MM.1S (cell line): ENCODE results near the gene MAGEF1.

Experiments
- EZH2 ChIP-seq: fragments of 300-600 bp; sonication (generic); optimal IDR thresholded peaks from 2 replicates; pipeline ENCODE3; 2017; ENCODE audit warnings: low read depth, mild to moderate bottlenecking, antibody characterized with exemption, low read length, mixed read lengths
- EZH2phosphoT487 ChIP-seq: fragments of 300-600 bp; sonication (generic); IDR thresholded peaks from 2 replicates; pipeline ENCODE4 v1.6.1; 2018; ENCODE audit warnings: antibody characterized with exemption, low read length
- TF ChIP-seq, protein P1 (sequence below): fragments of 300-600 bp; sonication (generic); IDR thresholded peaks from 2 replicates; pipeline ENCODE4 v1.5.1; 2016; ENCODE audit warnings: antibody characterized with exemption, low read length, mixed read lengths

- TF ChIP-seq, protein P1, sequence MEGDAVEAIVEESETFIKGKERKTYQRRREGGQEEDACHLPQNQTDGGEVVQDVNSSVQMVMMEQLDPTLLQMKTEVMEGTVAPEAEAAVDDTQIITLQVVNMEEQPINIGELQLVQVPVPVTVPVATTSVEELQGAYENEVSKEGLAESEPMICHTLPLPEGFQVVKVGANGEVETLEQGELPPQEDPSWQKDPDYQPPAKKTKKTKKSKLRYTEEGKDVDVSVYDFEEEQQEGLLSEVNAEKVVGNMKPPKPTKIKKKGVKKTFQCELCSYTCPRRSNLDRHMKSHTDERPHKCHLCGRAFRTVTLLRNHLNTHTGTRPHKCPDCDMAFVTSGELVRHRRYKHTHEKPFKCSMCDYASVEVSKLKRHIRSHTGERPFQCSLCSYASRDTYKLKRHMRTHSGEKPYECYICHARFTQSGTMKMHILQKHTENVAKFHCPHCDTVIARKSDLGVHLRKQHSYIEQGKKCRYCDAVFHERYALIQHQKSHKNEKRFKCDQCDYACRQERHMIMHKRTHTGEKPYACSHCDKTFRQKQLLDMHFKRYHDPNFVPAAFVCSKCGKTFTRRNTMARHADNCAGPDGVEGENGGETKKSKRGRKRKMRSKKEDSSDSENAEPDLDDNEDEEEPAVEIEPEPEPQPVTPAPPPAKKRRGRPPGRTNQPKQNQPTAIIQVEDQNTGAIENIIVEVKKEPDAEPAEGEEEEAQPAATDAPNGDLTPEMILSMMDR, result no peak
- TF ChIP-seq EZH2, result no peak
- TF ChIP-seq EZH2phosphoT487, result no peak
Measured at GRCh38 chr3:184670091-184670602, 41.7 kb downstream of the MAGEF1 start.
